Colonic mucosa (tissue), 4 donors: ENCODE data around the gene SAMD3. TPM values are rescaled to one million over a fixed set of nuclear protein-coding genes. Genes with fewer than 3 reads are reported as not detected.

Source experiments
- DNase-seq: peaks from one replicate; pipeline ENCODE4 v3.0.0-alpha.2; 2020
- H3K27ac ChIP-seq: fragments of 200-600 bp; one replicate; pipeline ENCODE4 v1.8.0; 2021
- H3K27me3 ChIP-seq: fragments of 200-600 bp; one replicate; pipeline ENCODE4 v1.8.0; 2021
- H3K36me3 ChIP-seq: fragments of 200-600 bp; one replicate; pipeline ENCODE4 v1.8.0; 2021
- H3K4me1 ChIP-seq: fragments of 200-600 bp; one replicate; pipeline ENCODE4 v1.8.0; 2021; ENCODE audit warnings: mild to moderate bottlenecking
- H3K4me3 ChIP-seq: fragments of 200-600 bp; one replicate; pipeline ENCODE4 v1.8.0; 2021
- H3K9ac ChIP-seq, 2 donors: one replicate each; pipeline ENCODE4 v1.7.0; 2013; ENCODE audit warnings: control low read depth in 2 of 2, low read depth in 2 of 2, low read length in 2 of 2
- H3K9me3 ChIP-seq: fragments of 200-600 bp; one replicate; pipeline ENCODE4 v1.8.0; 2021
- CTCF ChIP-seq: fragments of 200-600 bp; IDR thresholded peaks from one replicate; pipeline ENCODE4 v1.8.0; 2022; ENCODE audit warnings: antibody characterized with exemption, mild to moderate bottlenecking
- intact Hi-C: fragments of 100-400 bp; cut with DNase I; formaldehyde crosslinking; loops from one replicate; pipeline ENCODE4 v1.14.1; 2022
- total RNA-seq, 2 donors: library from RNA; stranded (reverse); fragmentation: NEBNext Ultra II Directional in 1 of 2; extraction: Animal tissue kit (Norgen Biotek cat#: 25700) in 1 of 2; gene quantifications; one replicate each; pipeline ENCODE4 v1.2.1, GENCODE V29; 2021
- donor health status: healthy.
- donor health status: DM: no; HTN: no; CAD: no.
- donor health status: DM: no; HTN: no; CAD: no.

Gene SAMD3
- total RNA-seq, 2 donors from 2014 or later, result 1.7 to 5.1 TPM

- Histone ChIP-seq H3K9me3 (no peaks in the 10 kb centered on the region), H3K9ac (no peak overlapping the region), H3K4me3 (no peak overlapping the region), H3K27me3 (no peaks in the 10 kb centered on the region), H3K4me1 (no peaks in the 10 kb centered on the region), H3K27ac (no peak overlapping the region), H3K36me3 (no peaks in the 10 kb centered on the region)
- intact Hi-C loops, result no loop called here
- no peak for TF ChIP-seq CTCF
- DNase-seq, result no peak
Measured at GRCh38 chr6:130147111-130147510, 75.6 kb downstream of the SAMD3 start.

GRCh38 chr6:130143709-130144108, 79.0 kb downstream of the SAMD3 start:
- Histone ChIP-seq H3K36me3 (no peaks in the 10 kb centered on the region), H3K27ac (no peak overlapping the region), H3K9me3 (no peaks in the 10 kb centered on the region), H3K4me1 (no peaks in the 10 kb centered on the region), H3K9ac (no peak overlapping the region), H3K27me3 (no peaks in the 10 kb centered on the region), H3K4me3 (no peak overlapping the region)
- intact Hi-C loops, result no loop called here
- TF ChIP-seq CTCF, result no peak
- no peak for DNase-seq

DNA sequence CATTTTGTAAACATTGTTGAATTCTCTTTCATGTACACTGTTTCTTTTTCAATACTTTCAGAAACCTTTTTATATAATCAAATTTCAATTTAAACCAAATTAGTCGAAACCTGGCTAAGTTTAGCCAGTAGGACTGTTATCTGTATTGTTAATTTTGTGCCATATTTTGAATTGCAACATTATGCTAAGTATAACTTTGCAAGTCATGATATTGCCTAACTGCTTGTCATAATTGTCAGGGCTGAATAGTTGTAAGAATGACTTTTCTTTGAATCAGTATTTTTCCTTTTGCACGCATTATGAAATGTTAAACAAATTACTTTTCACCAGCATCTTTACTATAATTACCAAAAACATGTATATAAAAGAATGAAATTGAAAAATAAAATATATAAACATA, 82.7 kb downstream of the SAMD3 start:
- H3K27me3 ChIP-seq, result no peaks in the 10 kb centered on the region
- no peaks in the 10 kb centered on the region for H3K4me1 ChIP-seq
- no peak for TF ChIP-seq CTCF
- no peaks in the 10 kb centered on the region for H3K9me3 ChIP-seq
- no peak for DNase-seq
- intact Hi-C loops, result no loop called here
- H3K36me3 ChIP-seq, result no peaks in the 10 kb centered on the region
- no peak overlapping the region for H3K9ac ChIP-seq
- no peak overlapping the region for H3K27ac ChIP-seq
- no peak overlapping the region for H3K4me3 ChIP-seq

GRCh38 chr6:130138909-130139242, 83.9 kb downstream of the SAMD3 start:
- no peak for TF ChIP-seq CTCF
- Histone ChIP-seq H3K27ac (no peak overlapping the region), H3K9ac (no peak overlapping the region), H3K27me3 (no peaks in the 10 kb centered on the region), H3K36me3 (no peaks in the 10 kb centered on the region), H3K4me1 (no peaks in the 10 kb centered on the region), H3K9me3 (no peaks in the 10 kb centered on the region), H3K4me3 (no peak overlapping the region)
- intact Hi-C loops, result no loop called here
- no peak for DNase-seq

DNA sequence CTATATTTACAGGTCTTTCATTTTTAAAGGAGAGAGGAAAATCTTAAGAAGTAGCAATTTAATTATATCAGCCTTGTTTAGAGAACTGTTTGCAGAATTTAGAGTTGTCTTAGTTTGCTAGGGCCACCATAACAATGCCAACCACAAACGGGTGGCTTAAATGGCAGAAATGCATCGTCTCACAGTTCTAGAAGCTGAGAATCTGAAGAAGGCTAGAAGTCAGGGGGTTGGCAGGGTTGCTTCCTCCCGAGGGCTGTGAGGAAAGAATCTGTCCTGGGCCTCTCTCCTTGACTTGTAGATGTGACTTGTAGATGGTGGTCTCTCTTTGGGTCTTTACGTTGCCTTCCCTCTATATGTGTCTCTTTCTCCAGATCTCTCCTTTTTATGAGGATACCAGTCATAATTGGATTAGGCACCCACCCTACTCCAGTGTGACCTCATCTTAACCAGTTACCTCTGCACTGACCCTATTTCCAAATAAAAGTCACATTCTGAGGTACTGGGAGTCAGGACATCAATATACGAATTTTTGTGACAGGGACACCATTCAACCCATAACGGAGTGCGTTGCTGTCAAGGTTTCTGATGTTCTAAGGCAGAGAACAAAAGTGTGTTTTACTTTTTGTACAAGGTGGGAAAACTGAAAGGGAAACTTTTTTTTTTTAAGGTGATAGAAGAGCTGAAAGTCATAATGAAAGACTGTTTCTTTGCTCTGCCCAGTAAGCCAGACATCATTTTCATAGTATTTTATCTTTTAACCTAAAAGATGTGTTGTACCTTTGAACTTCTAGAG, 84.4 kb downstream of the SAMD3 start:
- no peaks in the 10 kb centered on the region for H3K9me3 ChIP-seq
- no peak overlapping the region for H3K4me3 ChIP-seq
- TF ChIP-seq CTCF, result no peak
- no peak overlapping the region for H3K27ac ChIP-seq
- no peak for DNase-seq
- no peak overlapping the region for H3K9ac ChIP-seq
- H3K27me3 ChIP-seq, result no peaks in the 10 kb centered on the region
- H3K36me3 ChIP-seq, result no peaks in the 10 kb centered on the region
- H3K4me1 ChIP-seq, result peaks cover 2% of the 10 kb centered on the region
- intact Hi-C loops, result no loop called here
